Astrocyte of the spinal cord (primary cell): ENCODE data around the gene PPP1R14C.

Experiments
- DNase-seq: peaks from one replicate; pipeline ENCODE4 v3.0.0; 2011; ENCODE audit warnings: low read depth, low spot score
- H3K4me3 ChIP-seq: 2 replicates; pipeline ENCODE4 v1.5.1; 2011; ENCODE audit warnings: low read depth, mild to moderate bottlenecking, low read length, moderate library complexity
- in situ Hi-C: cut with HindIII; loops from 2 replicates; pipeline ENCODE4 v1.10.0; 2017; ENCODE audit warnings: low sequenced_read_pairs
- TF ChIP-seq, protein P1 (sequence below): IDR thresholded peaks from 2 replicates; pipeline ENCODE4 v1.5.1; 2012; ENCODE audit warnings: low read depth, mild to moderate bottlenecking, low read length, inconsistent platforms

PPP1R14C gene

GRCh38 chr6:150255840-150256239 lies 113.0 kb downstream of the PPP1R14C start:
- in situ Hi-C loops: no loop called here
- H3K4me3 ChIP-seq: no peak overlapping the region
- TF ChIP-seq, protein P1, sequence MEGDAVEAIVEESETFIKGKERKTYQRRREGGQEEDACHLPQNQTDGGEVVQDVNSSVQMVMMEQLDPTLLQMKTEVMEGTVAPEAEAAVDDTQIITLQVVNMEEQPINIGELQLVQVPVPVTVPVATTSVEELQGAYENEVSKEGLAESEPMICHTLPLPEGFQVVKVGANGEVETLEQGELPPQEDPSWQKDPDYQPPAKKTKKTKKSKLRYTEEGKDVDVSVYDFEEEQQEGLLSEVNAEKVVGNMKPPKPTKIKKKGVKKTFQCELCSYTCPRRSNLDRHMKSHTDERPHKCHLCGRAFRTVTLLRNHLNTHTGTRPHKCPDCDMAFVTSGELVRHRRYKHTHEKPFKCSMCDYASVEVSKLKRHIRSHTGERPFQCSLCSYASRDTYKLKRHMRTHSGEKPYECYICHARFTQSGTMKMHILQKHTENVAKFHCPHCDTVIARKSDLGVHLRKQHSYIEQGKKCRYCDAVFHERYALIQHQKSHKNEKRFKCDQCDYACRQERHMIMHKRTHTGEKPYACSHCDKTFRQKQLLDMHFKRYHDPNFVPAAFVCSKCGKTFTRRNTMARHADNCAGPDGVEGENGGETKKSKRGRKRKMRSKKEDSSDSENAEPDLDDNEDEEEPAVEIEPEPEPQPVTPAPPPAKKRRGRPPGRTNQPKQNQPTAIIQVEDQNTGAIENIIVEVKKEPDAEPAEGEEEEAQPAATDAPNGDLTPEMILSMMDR: no peak
- DNase-seq: no peak

DNA sequence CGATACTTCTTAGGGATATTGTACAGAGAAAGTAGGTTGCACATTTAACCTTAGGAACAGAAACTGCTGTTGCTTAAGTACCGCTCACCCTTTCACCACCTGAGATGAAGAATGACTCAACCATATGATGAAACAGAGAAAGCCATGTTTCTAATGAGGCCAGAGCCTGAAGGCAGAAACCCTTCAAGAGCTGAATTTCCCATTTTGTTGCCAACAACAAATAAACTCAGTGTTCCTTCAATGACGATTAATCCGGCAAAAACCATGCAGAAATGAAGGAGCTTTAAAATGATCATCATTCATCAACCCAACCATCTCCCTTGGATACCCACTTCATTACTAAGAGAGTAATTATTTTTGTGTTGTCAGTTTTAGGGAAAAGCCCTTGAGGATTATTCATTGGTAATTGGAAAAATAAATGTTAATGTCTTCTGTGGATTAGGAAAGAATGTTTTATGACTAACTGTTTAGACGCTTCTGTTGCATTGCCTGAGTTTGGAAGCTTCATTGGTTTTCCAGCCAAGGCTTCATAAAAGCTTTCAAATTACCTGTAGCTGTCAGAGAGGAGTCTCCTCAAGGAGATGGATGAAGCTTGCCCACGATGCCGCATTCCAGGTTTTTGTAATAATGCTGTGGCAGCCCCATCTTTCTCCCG lies 113.9 kb downstream of the PPP1R14C start:
- DNase-seq: peak; percentile 39
- H3K4me3 ChIP-seq: no peak overlapping the region
- in situ Hi-C loops: no loop called here
- TF ChIP-seq, protein P1: no peak

GRCh38 chr6:150258381-150258780 lies 115.5 kb downstream of the PPP1R14C start:
- TF ChIP-seq, protein P1: no peak
- in situ Hi-C loops: no loop called here
- H3K4me3 ChIP-seq: no peak overlapping the region
- DNase-seq: no peak

- in situ Hi-C loops: no loop called here
- TF ChIP-seq, protein P1: no peak
- no peak for DNase-seq
- H3K4me3 ChIP-seq: no peak overlapping the region
Measured at GRCh38 chr6:150260931-150261330, 118.1 kb downstream of the PPP1R14C start.

- TF ChIP-seq, protein P1: no peak
- no peak overlapping the region for H3K4me3 ChIP-seq
- DNase-seq: no peak
- in situ Hi-C loops: no loop called here
Measured at GRCh38 chr6:150261997-150262697, 119.3 kb downstream of the PPP1R14C start.

- in situ Hi-C loops: no loop called here
- no peak for DNase-seq
- TF ChIP-seq, protein P1: no peak
- H3K4me3 ChIP-seq: no peak overlapping the region
Measured at GRCh38 chr6:150263765-150264404, 121.0 kb downstream of the PPP1R14C start.
